ENCODE measurements around the gene ANK2. TPM values are rescaled to one million over a fixed set of nuclear protein-coding genes. Genes with fewer than 3 reads are reported as not detected.

Gene ANK2
- total RNA-seq, 1 experiment from 2014 or later, result 5.5 TPM

DNA sequence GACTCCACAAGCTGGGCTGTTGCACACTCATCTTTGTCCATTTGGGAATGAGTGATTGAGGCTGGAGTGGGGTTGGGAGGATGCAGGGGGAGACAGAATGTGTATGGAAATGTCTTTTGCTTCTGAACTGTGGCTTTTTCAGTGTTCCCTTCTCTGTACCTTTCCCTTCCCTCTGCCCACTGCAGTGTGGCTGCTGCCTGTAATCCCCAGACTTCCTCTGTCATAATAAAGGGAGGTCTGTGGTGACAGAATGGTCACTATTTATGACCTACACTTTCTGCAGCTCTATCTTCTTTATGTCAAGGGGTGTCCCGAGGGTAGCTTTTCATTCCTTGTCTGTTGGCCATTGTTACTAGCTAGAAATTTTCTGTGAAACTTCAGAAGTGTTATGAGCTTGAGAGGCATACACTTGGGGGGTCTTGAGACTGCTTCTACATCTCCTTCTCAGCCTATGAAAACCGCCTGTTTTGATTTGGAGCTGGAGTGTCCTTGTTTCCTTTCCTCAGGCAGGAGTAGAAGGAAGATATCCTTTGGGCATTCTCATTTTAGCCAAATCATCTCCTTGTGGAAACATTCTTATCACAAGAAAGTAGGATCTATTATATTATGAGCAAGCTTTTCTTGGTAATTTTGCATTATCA lies 63.0 kb downstream of the ANK2 start:
- H3K4me3 ChIP-seq (ENCODE audit: low read depth in 2 of 2, low read length in 2 of 2), result no peak overlapping the region
- peaks cover 5% of the 10 kb centered on the region for H3K27me3 ChIP-seq (ENCODE audit: control insufficient read depth, insufficient read depth, low read length)
- no TSS peak for BruUV-seq (replicated peaks)
- POLR2A ChIA-PET, result no interaction called here
- no peaks in the 10 kb centered on the region for H3K36me3 ChIP-seq (ENCODE audit: control insufficient read depth, insufficient read depth, low read length)
- ATAC-seq (no peak), DNase-seq (ENCODE audit: low read depth, low spot score) (no peak)
- no peaks in the 10 kb centered on the region for H3K4me1 ChIP-seq (ENCODE audit: control insufficient read depth, insufficient read depth, low read length)
- CTCF ChIA-PET, result no interaction called here
- TF ChIP-seq POLR2AphosphoS5 (IDR thresholded peaks at IDR 0.05; ENCODE audit: low read depth, low read length) (no peak), TCF7L2 (IDR thresholded peaks at IDR 0.05; ENCODE audit: low read depth, low read length) (no peak), SIN3A (IDR thresholded peaks at IDR 0.05; ENCODE audit: borderline replicate concordance, insufficient read depth, low read depth, low read length) (no peak)
- TF ChIP-seq, protein P1, sequence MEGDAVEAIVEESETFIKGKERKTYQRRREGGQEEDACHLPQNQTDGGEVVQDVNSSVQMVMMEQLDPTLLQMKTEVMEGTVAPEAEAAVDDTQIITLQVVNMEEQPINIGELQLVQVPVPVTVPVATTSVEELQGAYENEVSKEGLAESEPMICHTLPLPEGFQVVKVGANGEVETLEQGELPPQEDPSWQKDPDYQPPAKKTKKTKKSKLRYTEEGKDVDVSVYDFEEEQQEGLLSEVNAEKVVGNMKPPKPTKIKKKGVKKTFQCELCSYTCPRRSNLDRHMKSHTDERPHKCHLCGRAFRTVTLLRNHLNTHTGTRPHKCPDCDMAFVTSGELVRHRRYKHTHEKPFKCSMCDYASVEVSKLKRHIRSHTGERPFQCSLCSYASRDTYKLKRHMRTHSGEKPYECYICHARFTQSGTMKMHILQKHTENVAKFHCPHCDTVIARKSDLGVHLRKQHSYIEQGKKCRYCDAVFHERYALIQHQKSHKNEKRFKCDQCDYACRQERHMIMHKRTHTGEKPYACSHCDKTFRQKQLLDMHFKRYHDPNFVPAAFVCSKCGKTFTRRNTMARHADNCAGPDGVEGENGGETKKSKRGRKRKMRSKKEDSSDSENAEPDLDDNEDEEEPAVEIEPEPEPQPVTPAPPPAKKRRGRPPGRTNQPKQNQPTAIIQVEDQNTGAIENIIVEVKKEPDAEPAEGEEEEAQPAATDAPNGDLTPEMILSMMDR (IDR thresholded peaks at IDR 0.05), result no peak
- TF ChIP-seq, protein P2, sequence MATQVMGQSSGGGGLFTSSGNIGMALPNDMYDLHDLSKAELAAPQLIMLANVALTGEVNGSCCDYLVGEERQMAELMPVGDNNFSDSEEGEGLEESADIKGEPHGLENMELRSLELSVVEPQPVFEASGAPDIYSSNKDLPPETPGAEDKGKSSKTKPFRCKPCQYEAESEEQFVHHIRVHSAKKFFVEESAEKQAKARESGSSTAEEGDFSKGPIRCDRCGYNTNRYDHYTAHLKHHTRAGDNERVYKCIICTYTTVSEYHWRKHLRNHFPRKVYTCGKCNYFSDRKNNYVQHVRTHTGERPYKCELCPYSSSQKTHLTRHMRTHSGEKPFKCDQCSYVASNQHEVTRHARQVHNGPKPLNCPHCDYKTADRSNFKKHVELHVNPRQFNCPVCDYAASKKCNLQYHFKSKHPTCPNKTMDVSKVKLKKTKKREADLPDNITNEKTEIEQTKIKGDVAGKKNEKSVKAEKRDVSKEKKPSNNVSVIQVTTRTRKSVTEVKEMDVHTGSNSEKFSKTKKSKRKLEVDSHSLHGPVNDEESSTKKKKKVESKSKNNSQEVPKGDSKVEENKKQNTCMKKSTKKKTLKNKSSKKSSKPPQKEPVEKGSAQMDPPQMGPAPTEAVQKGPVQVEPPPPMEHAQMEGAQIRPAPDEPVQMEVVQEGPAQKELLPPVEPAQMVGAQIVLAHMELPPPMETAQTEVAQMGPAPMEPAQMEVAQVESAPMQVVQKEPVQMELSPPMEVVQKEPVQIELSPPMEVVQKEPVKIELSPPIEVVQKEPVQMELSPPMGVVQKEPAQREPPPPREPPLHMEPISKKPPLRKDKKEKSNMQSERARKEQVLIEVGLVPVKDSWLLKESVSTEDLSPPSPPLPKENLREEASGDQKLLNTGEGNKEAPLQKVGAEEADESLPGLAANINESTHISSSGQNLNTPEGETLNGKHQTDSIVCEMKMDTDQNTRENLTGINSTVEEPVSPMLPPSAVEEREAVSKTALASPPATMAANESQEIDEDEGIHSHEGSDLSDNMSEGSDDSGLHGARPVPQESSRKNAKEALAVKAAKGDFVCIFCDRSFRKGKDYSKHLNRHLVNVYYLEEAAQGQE (IDR thresholded peaks at IDR 0.05; ENCODE audit: insufficient read depth in 1 of 2, low read depth in 2 of 2, low read length in 1 of 2), result no peak
- in situ Hi-C loops (cut with HindIII; ENCODE audit: low pct_unique_long_range_greater_than_20kb, low sequenced_read_pairs), result no loop called here
- no peak overlapping the region for H3K27ac ChIP-seq (ENCODE audit: low read length)
- H3K9me3 ChIP-seq (ENCODE audit: control insufficient read depth, insufficient read depth, low read depth, low read length), result no peaks in the 10 kb centered on the region
- intact Hi-C loops (cut with micrococcal nuclease; ENCODE audit: unreplicated experiment), result no loop called here

DNA sequence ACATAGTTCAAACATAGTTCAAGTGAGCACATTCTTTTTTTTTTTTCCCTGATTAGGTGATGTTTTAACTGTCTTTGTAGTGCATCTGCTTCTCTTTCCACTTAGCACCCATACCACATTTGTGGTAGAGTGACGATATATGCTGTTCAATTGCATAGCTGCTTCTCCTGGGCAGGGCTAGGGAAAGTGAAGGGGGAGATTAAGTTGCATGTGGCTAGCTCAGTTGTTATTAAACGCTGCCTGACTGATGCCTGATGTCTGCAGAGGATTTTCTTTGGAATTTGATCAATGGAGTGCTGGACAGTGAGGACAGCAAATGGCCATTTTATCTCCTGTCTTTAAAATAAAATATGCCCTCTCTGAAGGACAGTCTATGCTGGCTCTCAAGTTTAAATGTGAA lies 63.7 kb downstream of the ANK2 start:
- Histone ChIP-seq H3K9me3 (ENCODE audit: control insufficient read depth, insufficient read depth, low read depth, low read length) (no peaks in the 10 kb centered on the region), H3K27me3 (ENCODE audit: control insufficient read depth, insufficient read depth, low read length) (peaks cover 5% of the 10 kb centered on the region), H3K36me3 (ENCODE audit: control insufficient read depth, insufficient read depth, low read length) (no peaks in the 10 kb centered on the region), H3K27ac (ENCODE audit: low read length) (no peak overlapping the region), H3K4me3 (ENCODE audit: low read depth in 2 of 2, low read length in 2 of 2) (no peak overlapping the region), H3K4me1 (ENCODE audit: control insufficient read depth, insufficient read depth, low read length) (no peaks in the 10 kb centered on the region)
- POLR2A ChIA-PET, result no interaction called here
- in situ Hi-C loops (cut with HindIII; ENCODE audit: low pct_unique_long_range_greater_than_20kb, low sequenced_read_pairs), result no loop called here
- intact Hi-C loops (cut with micrococcal nuclease; ENCODE audit: unreplicated experiment), result no loop called here
- no peak for DNase-seq (ENCODE audit: low read depth, low spot score)
- TF ChIP-seq, protein P2 (IDR thresholded peaks at IDR 0.05; ENCODE audit: insufficient read depth in 1 of 2, low read depth in 2 of 2, low read length in 1 of 2), result no peak
- TF ChIP-seq SIN3A (IDR thresholded peaks at IDR 0.05; ENCODE audit: borderline replicate concordance, insufficient read depth, low read depth, low read length), result no peak
- no peak for TF ChIP-seq POLR2AphosphoS5 (IDR thresholded peaks at IDR 0.05; ENCODE audit: low read depth, low read length)
- TF ChIP-seq TCF7L2 (IDR thresholded peaks at IDR 0.05; ENCODE audit: low read depth, low read length), result no peak
- TF ChIP-seq, protein P1 (IDR thresholded peaks at IDR 0.05), result no peak
- no TSS peak for BruUV-seq (replicated peaks)
- no peak for ATAC-seq
- CTCF ChIA-PET, result no interaction called here

All from Panc1 (cell line).